H1 (cell line): ENCODE measurements around the gene STX2. TPM values are rescaled to one million over a fixed set of nuclear protein-coding genes. Genes with fewer than 3 reads are reported as not detected.

Experiments used
- CTCF ChIA-PET: fragments of 300-600 bp; sonication (Branson Sonifier 250); formaldehyde crosslinking; loops from one replicate; lab custom pipeline; 2021; ENCODE audit not compliant: partially characterized antibody; lab: Charles Lee
- POLR2A ChIA-PET: fragments of 300-600 bp; sonication (Branson Sonifier 250); formaldehyde crosslinking; loops from one replicate; lab custom pipeline; 2021; ENCODE audit warnings: inconsistent platforms; ENCODE audit not compliant: partially characterized antibody; lab: Charles Lee
- DNase-seq, 2 experiments: peaks; one replicate each; pipeline versions ENCODE4 v3.0.0 to v3.0.0-alpha.2; 2010 to 2022; ENCODE audit warnings: low spot score in 2 of 2, low read depth in 1 of 2, mixed read lengths in 1 of 2
- FAIRE-seq: peaks from 2 replicates; lab custom pipeline; 2011; peaks lifted over from hg19 to GRCh38; lab: Jason Lieb, UNC
- H2AFZ ChIP-seq: 2 replicates; pipeline ENCODE4 v1.8.1; 2012; ENCODE audit warnings: low read length, inconsistent platforms
- H2AK5ac ChIP-seq: 2 replicates; pipeline ENCODE4 v1.6.1; 2013; ENCODE audit warnings: low read depth, low read length
- H2BK120ac ChIP-seq: replicated peaks from 2 replicates; pipeline ENCODE3; 2013; ENCODE audit warnings: low read depth, low read length, inconsistent platforms
- H2BK12ac ChIP-seq: 2 replicates; pipeline ENCODE4 v1.6.1; 2013; ENCODE audit warnings: low read depth, low read length
- H2BK15ac ChIP-seq: 2 replicates; pipeline ENCODE4 v1.6.1; 2013; ENCODE audit warnings: low read length
- H2BK20ac ChIP-seq: 2 replicates; pipeline ENCODE4 v1.6.1; 2013; ENCODE audit warnings: low read length
- H2BK5ac ChIP-seq: 2 replicates; pipeline ENCODE4 v1.6.1; 2013; ENCODE audit warnings: low read depth, low read length
- H3K14ac ChIP-seq: 2 replicates; pipeline ENCODE4 v1.6.1; 2013; ENCODE audit warnings: inconsistent platforms; ENCODE audit not compliant: insufficient read length
- H3K18ac ChIP-seq: 2 replicates; pipeline ENCODE4 v1.6.1; 2013; ENCODE audit warnings: low read length; ENCODE audit errors: extremely low read depth
- H3K23ac ChIP-seq: 2 replicates; pipeline ENCODE4 v1.6.1; 2013; ENCODE audit warnings: inconsistent platforms; ENCODE audit not compliant: insufficient read length
- H3K23me2 ChIP-seq: 2 replicates; pipeline ENCODE4 v1.6.1; 2013; ENCODE audit warnings: low read depth, low read length
- H3K27ac ChIP-seq: 2 replicates; pipeline ENCODE4 v1.6.1; 2011; ENCODE audit warnings: low read depth, low read length, inconsistent platforms
- H3K27me3 ChIP-seq, 4 experiments: replicated peaks in 1 of 4; 1 replicate in 1 of 4; 2 replicates in 3 of 4; pipeline versions ENCODE4 v1.6.1 to v1.8.1; 2011 to 2013; ENCODE audit warnings: low read length in 3 of 4, mild to moderate bottlenecking in 3 of 4, inconsistent platforms in 2 of 4, mixed read lengths in 2 of 4, moderate library complexity in 1 of 4; ENCODE audit not compliant: control insufficient read depth in 3 of 4, insufficient read depth in 3 of 4; ENCODE audit errors: extremely low read depth in 1 of 4
- H3K36me3 ChIP-seq, 4 experiments: 2 replicates each; pipeline versions ENCODE4 v1.6.1 to v1.8.1; 2011 to 2013; ENCODE audit warnings: mild to moderate bottlenecking in 4 of 4, low read length in 3 of 4, moderate library complexity in 2 of 4, control low read depth in 1 of 4, inconsistent platforms in 1 of 4; ENCODE audit not compliant: insufficient read depth in 4 of 4, control insufficient read depth in 2 of 4
- H3K4ac ChIP-seq: replicated peaks from 2 replicates; pipeline ENCODE3; 2013; ENCODE audit warnings: low read length, low read depth, mixed read lengths, inconsistent platforms; ENCODE audit not compliant: insufficient read length
- H3K4me1 ChIP-seq, 4 experiments: replicated peaks in 1 of 4; 1 replicate in 1 of 4; 2 replicates in 3 of 4; pipeline versions ENCODE4 v1.6.1 to v1.8.1; 2011 to 2013; ENCODE audit warnings: low read length in 3 of 4, inconsistent platforms in 2 of 4, mixed read lengths in 1 of 4; ENCODE audit not compliant: insufficient read depth in 4 of 4, control insufficient read depth in 3 of 4
- H3K4me2 ChIP-seq, 2 experiments: 2 replicates each; pipeline versions ENCODE4 v1.6.1 to v1.8.1; 2011 to 2013; ENCODE audit warnings: low read depth in 2 of 2, low read length in 2 of 2, control low read depth in 1 of 2, inconsistent platforms in 1 of 2, mild to moderate bottlenecking in 1 of 2; ENCODE audit not compliant: insufficient read depth in 1 of 2
- H3K4me3 ChIP-seq, 4 experiments: fragments of 200-600, 300-600 bp in 1 of 4; sonication (generic), shearing (Covaris generic), sonication (Bioruptor Twin) in 1 of 4; 2 replicates each; pipeline versions ENCODE4 v1.5.1 to v1.8.1; 2011 to 2016; ENCODE audit warnings: low read length in 4 of 4, low read depth in 3 of 4, control low read depth in 2 of 4, inconsistent platforms in 2 of 4, mild to moderate bottlenecking in 2 of 4, mixed read lengths in 1 of 4, moderate library complexity in 1 of 4; ENCODE audit not compliant: insufficient read depth in 2 of 4; ENCODE audit errors: extremely low read depth in 1 of 4
- H3K56ac ChIP-seq: replicated peaks from 2 replicates; pipeline ENCODE3; 2013; ENCODE audit warnings: low read depth, mild to moderate bottlenecking, mixed read lengths, low read length, inconsistent platforms; ENCODE audit not compliant: insufficient read length
- H3K79me1 ChIP-seq: 2 replicates; pipeline ENCODE4 v1.6.1; 2013; ENCODE audit warnings: low read depth, low read length, control low read depth
- H3K79me2 ChIP-seq, 2 experiments: 2 replicates each; pipeline versions ENCODE4 v1.6.1 to v1.8.1; 2012 to 2013; ENCODE audit warnings: low read length in 2 of 2, mild to moderate bottlenecking in 2 of 2, inconsistent platforms in 1 of 2; ENCODE audit not compliant: insufficient read depth in 2 of 2, control insufficient read depth in 1 of 2
- H3K9ac ChIP-seq, 4 experiments: replicated peaks in 1 of 4; 1 replicate in 1 of 4; 2 replicates in 3 of 4; pipeline versions ENCODE4 v1.6.1 to v1.8.1; 2011 to 2013; ENCODE audit warnings: low read depth in 3 of 4, low read length in 3 of 4, control low read depth in 2 of 4, mild to moderate bottlenecking in 2 of 4, moderate library complexity in 2 of 4, inconsistent platforms in 1 of 4; ENCODE audit errors: extremely low read depth in 1 of 4
- H3K9me3 ChIP-seq, 2 experiments: 2 replicates each; pipeline versions ENCODE4 v1.6.1 to v1.8.1; 2012 to 2013; ENCODE audit warnings: mild to moderate bottlenecking in 2 of 2, moderate library complexity in 2 of 2, control low read depth in 1 of 2, inconsistent platforms in 1 of 2, low read depth in 1 of 2, low read length in 1 of 2, mixed read lengths in 1 of 2; ENCODE audit not compliant: insufficient read depth in 2 of 2
- H4K20me1 ChIP-seq, 2 experiments: replicated peaks in 1 of 2; 2 replicates each; pipeline versions ENCODE3 to v1.8.1; 2011 to 2013; ENCODE audit warnings: inconsistent platforms in 2 of 2, low read length in 2 of 2, mild to moderate bottlenecking in 1 of 2; ENCODE audit not compliant: insufficient read depth in 2 of 2, control insufficient read depth in 1 of 2
- H4K5ac ChIP-seq: 2 replicates; pipeline ENCODE4 v1.6.1; 2013; ENCODE audit warnings: low read length, low read depth, mixed read lengths, inconsistent platforms; ENCODE audit not compliant: insufficient read length
- H4K8ac ChIP-seq: 2 replicates; pipeline ENCODE4 v1.8.0; 2013; ENCODE audit warnings: mild to moderate bottlenecking, moderate library complexity, low read length, inconsistent platforms; ENCODE audit not compliant: insufficient read depth; ENCODE audit errors: extremely low read depth
- H4K91ac ChIP-seq: replicated peaks from 2 replicates; pipeline ENCODE3; 2013; ENCODE audit warnings: low read length, mixed read lengths, inconsistent platforms; ENCODE audit not compliant: insufficient read length
- BACH1 ChIP-seq: IDR thresholded peaks from 2 replicates; pipeline ENCODE4 v1.6.1; 2012; ENCODE audit warnings: low read length, improper control_type of control experiment
- BCL11A ChIP-seq, 2 experiments: IDR thresholded peaks; one replicate each; pipeline ENCODE4 v1.6.1; 2011; ENCODE audit warnings: low read depth in 2 of 2, low read length in 2 of 2, mild to moderate bottlenecking in 2 of 2
- HDAC2 ChIP-seq, 2 experiments: fragments of 300-600 bp in 1 of 2; sonication (generic) in 1 of 2; IDR thresholded peaks; 2 replicates each; pipeline ENCODE4 v1.6.1; 2011 to 2012; ENCODE audit warnings: low read depth in 2 of 2, low read length in 2 of 2, mild to moderate bottlenecking in 2 of 2, moderate library complexity in 2 of 2, borderline replicate concordance in 1 of 2, inconsistent platforms in 1 of 2
- JUND ChIP-seq: IDR thresholded peaks from 2 replicates; pipeline ENCODE4 v1.6.1; 2011; ENCODE audit warnings: mild to moderate bottlenecking, improper control_type of control experiment, low read length
- KDM4A ChIP-seq: IDR thresholded peaks from one replicate; pipeline ENCODE4 v1.7.1; 2012; ENCODE audit warnings: low read depth, mild to moderate bottlenecking, moderate library complexity, low read length, inconsistent platforms; ENCODE audit not compliant: severe bottlenecking
- NRF1 ChIP-seq: IDR thresholded peaks from 2 replicates; pipeline ENCODE4 v1.6.1; 2011; ENCODE audit warnings: mild to moderate bottlenecking, low read depth, low read length, improper control_type of control experiment
- RBBP5 ChIP-seq: IDR thresholded peaks from 2 replicates; pipeline ENCODE4 v1.7.1; 2012; ENCODE audit warnings: low read depth, mild to moderate bottlenecking, inconsistent platforms, low read length, moderate library complexity, borderline replicate concordance
- RNF2 ChIP-seq: fragments of 200-900, 300-1000 bp; sonication (generic); IDR thresholded peaks from 2 replicates; pipeline ENCODE4 v1.7.1; 2016; ENCODE audit warnings: borderline replicate concordance, low read depth, mild to moderate bottlenecking, antibody characterized with exemption, low read length; ENCODE audit not compliant: poor library complexity, severe bottlenecking; ENCODE audit errors: missing control alignments
- YY1 ChIP-seq: IDR thresholded peaks from 2 replicates; pipeline ENCODE4 v1.6.1; 2011; ENCODE audit warnings: low read depth, mild to moderate bottlenecking, low read length
- WGBS, 2 experiments: shearing (Covaris generic) in 1 of 2; methylation state at CpG; one replicate each; pipeline versions ENCODE4 v1.1.6 to v1.1.7; 2013 to 2015; ENCODE audit warnings: low lambda C conversion rate in 2 of 2, mixed read lengths in 2 of 2, inconsistent platforms in 1 of 2, low coverage in 1 of 2, missing lambda C conversion rate in 1 of 2; ENCODE audit not compliant: insufficient replicate concordance in 2 of 2, insufficient coverage in 1 of 2, insufficient read length in 1 of 2; ENCODE audit errors: extremely low coverage in 1 of 2, missing lambda C conversion rate in 1 of 2; 5-methylcytosine and 5-hydroxymethylcytosine counted together
- polyA plus RNA-seq, 7 experiments: library from polyadenylated mRNA; depleted of rRNA in 3 of 7; stranded (reverse) in 5 of 7; unstranded in 2 of 7; fragments of >200 nt in 5 of 7; fragments of 200-250 nt in 2 of 7; gene quantifications; 1 replicate in 5 of 7; 2 replicates in 1 of 7; 4 replicates in 1 of 7; pipeline versions ENCODE4 v1.2.1 to v1.2.3, GENCODE V29; 2011 to 2013; ENCODE audit warnings: missing spikeins in 2 of 7, mixed read lengths in 2 of 7
- total RNA-seq: library from RNA; stranded (reverse); fragmentation: NEBNext Ultra II Directional; extraction: Animal tissue kit (Norgen Biotek cat#: 25700); gene quantifications from 2 replicates; pipeline ENCODE4 v1.2.1, GENCODE V29; 2021

STX2 gene
- total and polyA plus RNA-seq, 2 of the 8 experiments (the other 6 are each of a cell fraction or from before 2014, with no cell fraction given), result 20.0 to 26.3 TPM

GRCh38 chr12:130775953-130776856 is 62.8 kb downstream of the STX2 start:
- H4K8ac ChIP-seq, result no peak overlapping the region; the same call in 1 of the 2 replicates
- no peaks in the 10 kb centered on the region for H3K36me3 ChIP-seq
- peaks cover 0 to 3% of the 10 kb centered on the region in 2 experiments for H4K20me1 ChIP-seq
- DNase-seq (peak in 1 of 2 experiments; percentile 71), FAIRE-seq (peak; percentile 42)
- H3K4me3 ChIP-seq, result peak overlapping the region; percentile 12 to 53 (median 27); a peak in 7 of 8 replicates
- no peak overlapping the region for H3K4ac ChIP-seq
- peaks cover 5% of the 10 kb centered on the region for H3K23me2 ChIP-seq
- peak overlapping the region; percentile 48; the same call in 1 of the 2 replicates for H2AFZ ChIP-seq
- no peaks in the 10 kb centered on the region for H3K9me3 ChIP-seq
- no peak overlapping the region for H2BK5ac ChIP-seq
- no peak overlapping the region for H3K27ac ChIP-seq
- peak overlapping the region; percentile 50; the same call in 1 of the 2 replicates for H2BK12ac ChIP-seq
- H3K23ac ChIP-seq, result no peak overlapping the region
- ChIA-PET POLR2A (interaction anchor here (0.6 to 4.4 kb wide), 4 partner anchors 10 to 40 kb away, joined by 3 to 15 read pairs (median 3); no protein-coding TSS in a partner anchor), CTCF (interaction anchor here (0.7 to 1.9 kb wide), 7 partner anchors 11 to 356 kb away, joined by 3 to 5 read pairs (median 4); no protein-coding TSS in a partner anchor)
- 0 out of 2 replicates have a peak overlapping the region, but pooled peaks have one; percentile 7 for H2BK20ac ChIP-seq
- H3K9ac ChIP-seq, result no peak overlapping the region
- H3K79me1 ChIP-seq, result no peaks in the 10 kb centered on the region
- no peak overlapping the region for H2AK5ac ChIP-seq
- WGBS, 2 experiments, result 23% methylated on average over 38 of the region's 41 CpGs; no CpG with 5 or more reads in 1 of the 2 experiments
- H2BK15ac ChIP-seq, result no peak overlapping the region
- no peak overlapping the region for H4K91ac ChIP-seq
- peak overlapping the region; percentile 76 to 86 for H3K4me2 ChIP-seq
- no peaks in the 10 kb centered on the region for H3K79me2 ChIP-seq
- H3K4me1 ChIP-seq, result peaks cover 2 to 10% (median 3%) of the 10 kb centered on the region in 4 experiments; a peak in 6 of 7 replicates
- H3K27me3 ChIP-seq, result peaks cover 0 to 4% (median under 1%) of the 10 kb centered on the region in 4 experiments; a peak in 2 of 7 replicates
- H2BK120ac ChIP-seq, result no peak overlapping the region
- no peak overlapping the region for H3K56ac ChIP-seq
- no peak overlapping the region for H4K5ac ChIP-seq
- no peak overlapping the region for H3K14ac ChIP-seq
- H3K18ac ChIP-seq, result peak overlapping the region; percentile 81
- TF ChIP-seq RNF2, result no peak
- TF ChIP-seq BACH1, result no peak
- TF ChIP-seq YY1, result peak; percentile 12; the same call in 1 of the 2 replicates
- 0 out of 2 replicates have a peak, but pooled peaks have one; percentile 41 for TF ChIP-seq RBBP5
- TF ChIP-seq NRF1, result no peak
- TF ChIP-seq BCL11A (IDR thresholded peaks at IDR 0.05; ENCODE audit: low read depth in 2 of 2, low read length in 2 of 2), result no peak
- peak; percentile 70 for TF ChIP-seq KDM4A
- 0 out of 4 replicates have a peak, but pooled peaks of 1 of the 2 experiments have one; percentile 15 for TF ChIP-seq HDAC2 (IDR thresholded peaks at IDR 0.05; ENCODE audit: borderline replicate concordance in 1 of 2, low read depth in 2 of 2, low read length in 2 of 2)
- TF ChIP-seq JUND, result peak; percentile 67; the same call in 1 of the 2 replicates
